H7 (cell line): ENCODE results near the gene LTA4H. TPM values are rescaled to one million over a fixed set of nuclear protein-coding genes. Genes with fewer than 3 reads are reported as not detected.
"Not testable (repeated sequence)": the region's sequence is repeated elsewhere in the genome, so short reads cannot be mapped to it uniquely, and the experiment has no call there.

Experiments used
- DNase-seq: peaks from one replicate; pipeline ENCODE4 v3.0.0; 2012
- H3K27me3 ChIP-seq: 2 replicates; pipeline ENCODE4 v1.6.0; 2011; ENCODE audit warnings: mild to moderate bottlenecking, low read length; ENCODE audit not compliant: control insufficient read depth, insufficient read depth
- H3K36me3 ChIP-seq: replicated peaks from 2 replicates; pipeline ENCODE4 v1.5.1; 2011; ENCODE audit warnings: low read length; ENCODE audit not compliant: control insufficient read depth, insufficient read depth
- H3K4me3 ChIP-seq: 2 replicates; pipeline ENCODE4 v1.5.1; 2011; ENCODE audit warnings: low read depth, mild to moderate bottlenecking, control low read depth, low read length, moderate library complexity; ENCODE audit not compliant: insufficient read depth
- total RNA-seq: library from RNA; depleted of rRNA; stranded (reverse); fragments of >200 nt; shearing (Covaris generic); gene quantifications from 2 replicates; pipeline ENCODE4 v1.2.3, GENCODE V29; 2014

LTA4H gene
- total RNA-seq, 1 experiment from 2014 or later: 98.7 TPM

GRCh38 chr12:95977764-95978305 is 57.6 kb downstream of the LTA4H start:
- DNase-seq: no peak
- Histone ChIP-seq H3K4me3 (no peak overlapping the region), H3K27me3 (no peaks in the 10 kb centered on the region), H3K36me3 (no peaks in the 10 kb centered on the region)

GRCh38 chr12:95976416-95976832 is 59.0 kb downstream of the LTA4H start:
- no peaks in the 10 kb centered on the region for H3K27me3 ChIP-seq
- DNase-seq: no peak
- H3K36me3 ChIP-seq: no peaks in the 10 kb centered on the region
- no peak overlapping the region for H3K4me3 ChIP-seq

GRCh38 chr12:95975491-95975890 is 59.9 kb downstream of the LTA4H start:
- Histone ChIP-seq H3K4me3 (no peak overlapping the region), H3K36me3 (no peaks in the 10 kb centered on the region), H3K27me3 (no peaks in the 10 kb centered on the region)
- DNase-seq: no peak

- no peak for DNase-seq
- H3K36me3 ChIP-seq: no peaks in the 10 kb centered on the region
- no peaks in the 10 kb centered on the region for H3K27me3 ChIP-seq
- no peak overlapping the region for H3K4me3 ChIP-seq
These were observed 61.0 kb downstream of the LTA4H start for GRCh38 chr12:95974358-95974757.

GRCh38 chr12:95972832-95973456 is 62.4 kb downstream of the LTA4H start:
- Histone ChIP-seq H3K4me3 (no peak overlapping the region), H3K27me3 (no peaks in the 10 kb centered on the region), H3K36me3 (no peaks in the 10 kb centered on the region)
- no peak for DNase-seq

GRCh38 chr12:95970905-95971304 is 64.5 kb downstream of the LTA4H start:
- Histone ChIP-seq H3K36me3 (no peaks in the 10 kb centered on the region), H3K27me3 (no peaks in the 10 kb centered on the region), H3K4me3 (no peak overlapping the region)
- peak; percentile 70 for DNase-seq

- H3K4me3 ChIP-seq, H3K36me3 ChIP-seq, H3K27me3 ChIP-seq, DNase-seq: not testable (repeated sequence)
These were observed 66.3 kb downstream of the LTA4H start for GRCh38 chr12:95969116-95969515.

GRCh38 chr12:95967301-95967700 is 68.1 kb downstream of the LTA4H start:
- no peak for DNase-seq
- Histone ChIP-seq H3K36me3 (no peaks in the 10 kb centered on the region), H3K4me3 (no peak overlapping the region), H3K27me3 (no peaks in the 10 kb centered on the region)

- Histone ChIP-seq H3K36me3 (no peaks in the 10 kb centered on the region), H3K4me3 (no peak overlapping the region), H3K27me3 (no peaks in the 10 kb centered on the region)
- DNase-seq: no peak
These were observed 69.0 kb downstream of the LTA4H start for GRCh38 chr12:95966287-95966870.

- H3K4me3 ChIP-seq: no peak overlapping the region
- no peak for DNase-seq
These were observed 72.3 kb downstream of the LTA4H start for GRCh38 chr12:95963096-95963495.

GRCh38 chr12:95962222-95962621 is 73.2 kb downstream of the LTA4H start:
- DNase-seq: no peak
- Histone ChIP-seq H3K27me3 (no peaks in the 10 kb centered on the region), H3K4me3 (no peak overlapping the region), H3K36me3 (no peaks in the 10 kb centered on the region)

More at GRCh38 chr12:95963096-95963495, 72.3 kb downstream of the LTA4H start:
- H3K36me3 ChIP-seq: no peaks in the 10 kb centered on the region
- no peaks in the 10 kb centered on the region for H3K27me3 ChIP-seq

GRCh38 chr12:95960241-95960640 is 75.1 kb downstream of the LTA4H start:
- Histone ChIP-seq H3K4me3 (no peak overlapping the region), H3K27me3 (no peaks in the 10 kb centered on the region; the same call in 1 of the 2 replicates), H3K36me3 (no peaks in the 10 kb centered on the region)
- DNase-seq: no peak

- Histone ChIP-seq H3K27me3 (no peaks in the 10 kb centered on the region; the same call in 1 of the 2 replicates), H3K36me3 (no peaks in the 10 kb centered on the region), H3K4me3 (no peak overlapping the region)
- peak; percentile 37 for DNase-seq
These were observed 76.3 kb downstream of the LTA4H start for GRCh38 chr12:95959107-95959506.

GRCh38 chr12:95956557-95957145 is 78.7 kb downstream of the LTA4H start:
- 0 out of 2 replicates have a peak overlapping the region, but pooled peaks have one; percentile 4 for H3K4me3 ChIP-seq
- no peaks in the 10 kb centered on the region; the same call in 1 of the 2 replicates for H3K27me3 ChIP-seq
- no peaks in the 10 kb centered on the region for H3K36me3 ChIP-seq
- peak; percentile 81 for DNase-seq
